ENCODE data around the gene APBA1. TPM values are rescaled to one million over a fixed set of nuclear protein-coding genes. Genes with fewer than 3 reads are reported as not detected.

APBA1 gene
- total and polyA plus RNA-seq, 2 donors (not counting 1 experiment from before 2014, with no cell fraction given) = 0.01 to 0.05 TPM

GRCh38 chr9:69452110-69452782, 219.9 kb downstream of the APBA1 start:
- H3K27ac Mint-ChIP-seq = no peak overlapping the region
- no peak for DNase-seq
- H3K79me2 ChIP-seq (ENCODE audit: control insufficient read depth, insufficient read depth, low read length) = no peaks in the 10 kb centered on the region
- no peak overlapping the region for H2AFZ ChIP-seq (ENCODE audit: insufficient read depth, low read depth, low read length, poor library complexity, severe bottlenecking)
- no peaks in the 10 kb centered on the region for H3K36me3 ChIP-seq (replicated peaks in 1 of 2; ENCODE audit: control extremely low read depth in 1 of 2, control insufficient read depth in 1 of 2, extremely low read depth in 1 of 2, insufficient read depth in 2 of 2, low read length in 1 of 2)
- no peaks in the 10 kb centered on the region for H3K4me1 ChIP-seq (ENCODE audit: control insufficient read depth in 2 of 2, insufficient read depth in 2 of 2, low read length in 2 of 2)
- TF ChIP-seq CTCF (IDR thresholded peaks at IDR 0.05) (no peak), EZH2 (IDR thresholded peaks at IDR 0.05; ENCODE audit: borderline replicate concordance, insufficient read depth, low read depth, low read length, poor library complexity, severe bottlenecking) (no peak)
- CTCF ChIA-PET = no interaction called here
- intact Hi-C loops (cut with micrococcal nuclease) = no loop called here
- no peak overlapping the region for H3K4me3 ChIP-seq (ENCODE audit: control extremely low read depth in 1 of 5, extremely low read depth in 1 of 5, insufficient read depth in 1 of 5, low read depth in 2 of 5, low read length in 4 of 5)
- H3K4me2 ChIP-seq (replicated peaks; ENCODE audit: low read depth, low read length, poor library complexity, severe bottlenecking) = no peak overlapping the region
- peaks cover 2% of the 10 kb centered on the region for H3K9me3 Mint-ChIP-seq (ENCODE audit: insufficient read depth)
- H3K27ac ChIP-seq (ENCODE audit: low read length in 2 of 2) = no peak overlapping the region
- no peaks in the 10 kb centered on the region for H3K27me3 ChIP-seq (replicated peaks in 1 of 4; ENCODE audit: control extremely low read depth in 1 of 4, control insufficient read depth in 3 of 4, insufficient read depth in 4 of 4, low read length in 3 of 4)
- H3K9me3 ChIP-seq (ENCODE audit: control extremely low read depth in 1 of 3, control insufficient read depth in 2 of 3, insufficient read depth in 1 of 3, low read length in 2 of 3) = peaks cover 0 to 7% (median 0%) of the 10 kb centered on the region in 3 donors
- no peaks in the 10 kb centered on the region for H3K4me1 Mint-ChIP-seq
- H3K9ac ChIP-seq (ENCODE audit: low read length) = no peak overlapping the region
- H4K20me1 ChIP-seq (ENCODE audit: control insufficient read depth, insufficient read depth, low read length, poor library complexity, severe bottlenecking) = no peaks in the 10 kb centered on the region
- H3K27me3 Mint-ChIP-seq = peaks cover 5% of the 10 kb centered on the region
- POLR2A ChIA-PET = no interaction called here
- ATAC-seq (ENCODE audit: low read depth) = no peak
- WGBS (ENCODE audit: insufficient coverage) = 95% methylated on average over 10 of the region's 13 CpGs
- no peak overlapping the region for H3K4me3 Mint-ChIP-seq

GRCh38 chr9:69446496-69446895, 225.7 kb downstream of the APBA1 start:
- peaks cover 0 to 14% (median 0%) of the 10 kb centered on the region in 3 donors for H3K9me3 ChIP-seq (ENCODE audit: control extremely low read depth in 1 of 3, control insufficient read depth in 2 of 3, insufficient read depth in 1 of 3, low read length in 2 of 3)
- intact Hi-C loops (cut with micrococcal nuclease) = no loop called here
- 83% methylated on average over 3 of the region's 6 CpGs for WGBS (ENCODE audit: insufficient coverage)
- no peaks in the 10 kb centered on the region for H3K79me2 ChIP-seq (ENCODE audit: control insufficient read depth, insufficient read depth, low read length)
- no peak overlapping the region for H3K27ac ChIP-seq (ENCODE audit: low read length in 2 of 2)
- peaks cover 23% of the 10 kb centered on the region for H3K27me3 Mint-ChIP-seq
- no peak overlapping the region for H3K9ac ChIP-seq (ENCODE audit: low read length)
- no peak for ATAC-seq (ENCODE audit: low read depth)
- no peaks in the 10 kb centered on the region for H4K20me1 ChIP-seq (ENCODE audit: control insufficient read depth, insufficient read depth, low read length, poor library complexity, severe bottlenecking)
- no peak overlapping the region for H3K4me3 Mint-ChIP-seq
- H3K27me3 ChIP-seq (replicated peaks in 1 of 4; ENCODE audit: control extremely low read depth in 1 of 4, control insufficient read depth in 3 of 4, insufficient read depth in 4 of 4, low read length in 3 of 4) = no peaks in the 10 kb centered on the region
- H3K4me1 Mint-ChIP-seq = no peaks in the 10 kb centered on the region
- no peak overlapping the region for H2AFZ ChIP-seq (ENCODE audit: insufficient read depth, low read depth, low read length, poor library complexity, severe bottlenecking)
- DNase-seq = no peak
- no peak overlapping the region for H3K4me2 ChIP-seq (replicated peaks; ENCODE audit: low read depth, low read length, poor library complexity, severe bottlenecking)
- no peak overlapping the region for H3K27ac Mint-ChIP-seq
- peaks cover 3% of the 10 kb centered on the region for H3K9me3 Mint-ChIP-seq (ENCODE audit: insufficient read depth)
- ChIA-PET CTCF (no interaction called here), POLR2A (no interaction called here)
- no peaks in the 10 kb centered on the region for H3K4me1 ChIP-seq (ENCODE audit: control insufficient read depth in 2 of 2, insufficient read depth in 2 of 2, low read length in 2 of 2)
- no peak for TF ChIP-seq EZH2 (IDR thresholded peaks at IDR 0.05; ENCODE audit: borderline replicate concordance, insufficient read depth, low read depth, low read length, poor library complexity, severe bottlenecking)
- no peak for TF ChIP-seq CTCF (IDR thresholded peaks at IDR 0.05)
- no peaks in the 10 kb centered on the region for H3K36me3 ChIP-seq (replicated peaks in 1 of 2; ENCODE audit: control extremely low read depth in 1 of 2, control insufficient read depth in 1 of 2, extremely low read depth in 1 of 2, insufficient read depth in 2 of 2, low read length in 1 of 2)
- H3K4me3 ChIP-seq (ENCODE audit: control extremely low read depth in 1 of 5, extremely low read depth in 1 of 5, insufficient read depth in 1 of 5, low read depth in 2 of 5, low read length in 4 of 5) = no peak overlapping the region

All from B cell (primary cell).